Muscle of leg (tissue), 16 donors: ENCODE measurements around the gene CAMK2G. TPM values are rescaled to one million over a fixed set of nuclear protein-coding genes. Genes with fewer than 3 reads are reported as not detected.
"Not testable (repeated sequence)": the region's sequence is repeated elsewhere in the genome, so short reads cannot be mapped to it uniquely, and the experiment has no call there.

ENCODE experiments used
- DNase-seq: peaks from one replicate; pipeline ENCODE4 v3.0.0; 2013
- H3K27ac ChIP-seq: one replicate; pipeline ENCODE4 v1.5.1; 2013; ENCODE audit warnings: mild to moderate bottlenecking, low read length, control low read depth
- H3K27me3 ChIP-seq: one replicate; pipeline ENCODE4 v1.6.1; 2013; ENCODE audit warnings: low read length; ENCODE audit not compliant: control insufficient read depth, insufficient read depth
- H3K36me3 ChIP-seq: one replicate; pipeline ENCODE4 v1.6.1; 2013; ENCODE audit warnings: low read length; ENCODE audit not compliant: control insufficient read depth, insufficient read depth
- H3K4me1 ChIP-seq: one replicate; pipeline ENCODE4 v1.6.1; 2013; ENCODE audit warnings: low read length; ENCODE audit not compliant: control insufficient read depth, insufficient read depth
- H3K4me3 ChIP-seq: one replicate; pipeline ENCODE4 v1.5.1; 2013; ENCODE audit warnings: low read length, control low read depth
- H3K9me3 ChIP-seq: replicated peaks from 2 replicates; pipeline ENCODE4 v1.6.1; 2013; ENCODE audit warnings: low read depth, low read length; ENCODE audit not compliant: control insufficient read depth
- WGBS: methylation state at CpG from one replicate; pipeline ENCODE4 v1.1.5; 2013; ENCODE audit warnings: missing lambda C conversion rate; ENCODE audit not compliant: insufficient coverage; 5-methylcytosine and 5-hydroxymethylcytosine counted together
- long read RNA-seq, 11 donors: transcript quantifications; one replicate each; lab custom pipeline, GENCODE V29; 2026
- polyA plus RNA-seq, 8 donors: library from polyadenylated mRNA; unstranded; fragments of 120-200 nt; gene quantifications; one replicate each; pipeline versions ENCODE4 v1.2.1 to v1.2.3, GENCODE V29; 2013; ENCODE audit warnings: inconsistent platforms in 1 of 8, low replicate concordance in 1 of 8; ENCODE audit not compliant: insufficient read length in 8 of 8, insufficient read depth in 1 of 8
- total RNA-seq: library from RNA; stranded (reverse); fragments of 120-200 nt; gene quantifications from one replicate; pipeline ENCODE4 v1.2.4, GENCODE V29; 2013

Gene CAMK2G
- total RNA-seq (18.4 TPM), polyA plus RNA-seq (10 to 100 TPM; 22.2 to 34.7 (median 27.6) TPM)
- long read RNA-seq, donor 1, partial matches to known transcripts = 0 of 1 reads
- long read RNA-seq, donor 1, other reads (novel, unspliced or antisense) = 0 of 1 reads
- long read RNA-seq, donor 2 = 0 reads
- long read RNA-seq, donor 3, partial matches to known transcripts = 0 of 1 reads
- long read RNA-seq, donor 3, other reads (novel, unspliced or antisense) = 0 of 1 reads
- long read RNA-seq, donor 4, partial matches to known transcripts = 0 of 2 reads
- long read RNA-seq, donor 4, other reads (novel, unspliced or antisense) = 0 of 2 reads
- long read RNA-seq, donor 5, partial matches to known transcripts = 0 of 8 reads
- long read RNA-seq, donor 5, other reads (novel, unspliced or antisense) = 0 of 8 reads
- long read RNA-seq, donor 6, partial matches to known transcripts = 0 of 4 reads
- long read RNA-seq, donor 6, other reads (novel, unspliced or antisense) = 0 of 4 reads
- long read RNA-seq, donor 7, partial matches to known transcripts = 0 of 1 reads
- long read RNA-seq, donor 7, other reads (novel, unspliced or antisense) = 0 of 1 reads
- long read RNA-seq, donor 8, partial matches to known transcripts = 0 of 1 reads
- long read RNA-seq, donor 8, other reads (novel, unspliced or antisense) = 0 of 1 reads
- long read RNA-seq, donor 9, partial matches to known transcripts = 0 of 1 reads
- long read RNA-seq, donor 9, other reads (novel, unspliced or antisense) = 0 of 1 reads
- long read RNA-seq, donor 10, partial matches to known transcripts = 0 of 3 reads
- long read RNA-seq, donor 10, other reads (novel, unspliced or antisense) = 0 of 3 reads
- long read RNA-seq, donor 11 = 0 reads

- H3K4me3 ChIP-seq = peak within 1 kb of the TSS; percentile 62
- H3K4me1 ChIP-seq = peaks cover 30% of the 10 kb centered on the region
- peaks cover 26% of the 10 kb centered on the region for H3K36me3 ChIP-seq
- DNase-seq = peak; percentile 94
- 2% methylated on average over 83 of the region's 95 CpGs for WGBS
- no peaks in the 10 kb centered on the region for H3K9me3 ChIP-seq
- no peaks in the 10 kb centered on the region for H3K27me3 ChIP-seq
- H3K27ac ChIP-seq = peak within 1 kb of the TSS; percentile 71
These were observed at the start of gene CAMK2G for GRCh38 chr10:73874267-73875138. Gene CAMK2G, minus strand, starts transcription at chr10:73874555. Its CDS starts 94 bp downstream, at chr10:73874461.

GRCh38 chr10:73922864-73923133 is 48.4 kb upstream of the CAMK2G start:
- no peak overlapping the region for H3K4me3 ChIP-seq
- no peaks in the 10 kb centered on the region for H3K9me3 ChIP-seq
- DNase-seq = no peak
- no peaks in the 10 kb centered on the region for H3K36me3 ChIP-seq
- WGBS = no CpG with 5 or more reads among the region's 2 CpGs
- no peak overlapping the region for H3K27ac ChIP-seq
- H3K27me3 ChIP-seq = no peaks in the 10 kb centered on the region
- peaks cover 15% of the 10 kb centered on the region for H3K4me1 ChIP-seq

GRCh38 chr10:73922007-73922863 is 47.9 kb upstream of the CAMK2G start:
- peaks cover 4% of the 10 kb centered on the region for H3K36me3 ChIP-seq
- no peak overlapping the region for H3K4me3 ChIP-seq
- no peaks in the 10 kb centered on the region for H3K9me3 ChIP-seq
- no peak overlapping the region for H3K27ac ChIP-seq
- H3K27me3 ChIP-seq = no peaks in the 10 kb centered on the region
- DNase-seq = no peak
- H3K4me1 ChIP-seq = peaks cover 18% of the 10 kb centered on the region
- WGBS = 83% methylated on average over 2 of the region's 6 CpGs

- peak; percentile 85 for DNase-seq
- H3K36me3 ChIP-seq = peaks cover 22% of the 10 kb centered on the region
- H3K4me1 ChIP-seq = peaks cover 36% of the 10 kb centered on the region
- 0% methylated on average over 2 of the region's 4 CpGs for WGBS
- no peak overlapping the region for H3K4me3 ChIP-seq
- H3K9me3 ChIP-seq = no peaks in the 10 kb centered on the region
- no peaks in the 10 kb centered on the region for H3K27me3 ChIP-seq
- H3K27ac ChIP-seq = peak overlapping the region; percentile 84
These were observed 45.7 kb upstream of the CAMK2G start for GRCh38 chr10:73920089-73920488.

- 85% methylated on average over 3 of the region's 8 CpGs for WGBS
- DNase-seq, H3K9me3 ChIP-seq, H3K4me3 ChIP-seq, H3K27me3 ChIP-seq: not testable (repeated sequence)
- Histone ChIP-seq H3K4me1 (peaks cover 41% of the 10 kb centered on the region), H3K36me3 (peaks cover 28% of the 10 kb centered on the region), H3K27ac (peak overlapping the region; percentile 84)
These were observed 45.1 kb upstream of the CAMK2G start for GRCh38 chr10:73919481-73919880.

- 100% methylated on average over 1 of the region's 3 CpGs for WGBS
- Histone ChIP-seq H3K4me1 (peaks cover 54% of the 10 kb centered on the region), H3K27ac (peak overlapping the region; percentile 9), H3K27me3 (no peaks in the 10 kb centered on the region), H3K9me3 (no peaks in the 10 kb centered on the region), H3K36me3 (peaks cover 45% of the 10 kb centered on the region), H3K4me3 (no peak overlapping the region)
- DNase-seq = no peak
These were observed 43.4 kb upstream of the CAMK2G start for GRCh38 chr10:73917566-73918305.

GRCh38 chr10:73916761-73917470 is 42.6 kb upstream of the CAMK2G start:
- no peaks in the 10 kb centered on the region for H3K9me3 ChIP-seq
- 55% methylated on average over 4 of the region's 5 CpGs for WGBS
- peak; percentile 40 for DNase-seq
- peaks cover 48% of the 10 kb centered on the region for H3K36me3 ChIP-seq
- peaks cover 60% of the 10 kb centered on the region for H3K4me1 ChIP-seq
- H3K4me3 ChIP-seq = no peak overlapping the region
- H3K27me3 ChIP-seq = no peaks in the 10 kb centered on the region
- H3K27ac ChIP-seq = no peak overlapping the region

- no peaks in the 10 kb centered on the region for H3K9me3 ChIP-seq
- H3K36me3 ChIP-seq = peaks cover 49% of the 10 kb centered on the region
- H3K27ac ChIP-seq = no peak overlapping the region
- H3K4me1 ChIP-seq = peaks cover 70% of the 10 kb centered on the region
- H3K4me3 ChIP-seq = no peak overlapping the region
- 31% methylated on average over 7 of the region's 8 CpGs for WGBS
- H3K27me3 ChIP-seq = peaks cover 4% of the 10 kb centered on the region
- DNase-seq = no peak
These were observed 41.0 kb upstream of the CAMK2G start for GRCh38 chr10:73915206-73915851.
